IMR-90 (cell line): ENCODE results near the gene MYH9. TPM values are rescaled to one million over a fixed set of nuclear protein-coding genes. Genes with fewer than 3 reads are reported as not detected.

Source experiments
- ATAC-seq: fragments of 200-7000 bp; cut with Tn5 transposase; 2 replicates; pipeline ENCODE4 v1.9.1; 2020; ENCODE audit warnings: low read depth, mild to moderate bottlenecking, moderate library complexity
- BruUV-seq: library from RNA; stranded (reverse); fragments of 400-500 nt; replicated peaks from 2 replicates; lab custom pipeline; 2021; lab: Mats Ljungman, UMichigan
- CTCF ChIA-PET: fragments of 300-600 bp; formaldehyde crosslinking; extraction: SDS; loops from one replicate; lab custom pipeline; 2021; ENCODE audit warnings: antibody characterized with exemption; lab: Yijun Ruan, JAX
- POLR2A ChIA-PET: fragments of 300-600 bp; sonication (Branson Sonifier 250); formaldehyde crosslinking; loops from one replicate; lab custom pipeline; 2022; ENCODE audit warnings: antibody characterized with exemption; ENCODE audit not compliant: unreplicated experiment; lab: Charles Lee
- DNase-seq: peaks from one replicate; pipeline ENCODE4 v3.0.0; 2013
- H2AFZ ChIP-seq: replicated peaks from 2 replicates; pipeline ENCODE3; 2013; ENCODE audit warnings: low read length, mild to moderate bottlenecking; ENCODE audit not compliant: poor library complexity
- H2AK5ac ChIP-seq: 2 replicates; pipeline ENCODE4 v1.6.1; 2013; ENCODE audit warnings: low read depth, low read length, inconsistent platforms
- H2AK9ac ChIP-seq: replicated peaks from 2 replicates; pipeline ENCODE3; 2013; ENCODE audit warnings: mild to moderate bottlenecking, low read depth, low read length, moderate library complexity; ENCODE audit not compliant: poor library complexity
- H2BK120ac ChIP-seq: 2 replicates; pipeline ENCODE4 v1.6.1; 2013; ENCODE audit warnings: low read depth, low read length, inconsistent platforms
- H2BK15ac ChIP-seq: 3 replicates; pipeline ENCODE4 v1.6.1; 2013; ENCODE audit warnings: low read depth, low read length, inconsistent platforms
- H2BK20ac ChIP-seq: 2 replicates; pipeline ENCODE4 v1.6.1; 2013; ENCODE audit warnings: low read depth, mild to moderate bottlenecking, inconsistent platforms, low read length, moderate library complexity
- H2BK5ac ChIP-seq: 2 replicates; pipeline ENCODE4 v1.6.1; 2013; ENCODE audit warnings: mild to moderate bottlenecking, low read depth, low read length, inconsistent platforms; ENCODE audit not compliant: poor library complexity, severe bottlenecking
- H3K14ac ChIP-seq: replicated peaks from 2 replicates; pipeline ENCODE4 v1.6.1; 2013; ENCODE audit warnings: low read depth, low read length, inconsistent platforms
- H3K18ac ChIP-seq: 2 replicates; pipeline ENCODE4 v1.6.1; 2013; ENCODE audit warnings: low read depth, low read length, control low read depth
- H3K23ac ChIP-seq: 2 replicates; pipeline ENCODE4 v1.6.1; 2013; ENCODE audit warnings: low read depth, low read length, inconsistent platforms
- H3K27ac ChIP-seq: 2 replicates; pipeline ENCODE4 v1.5.1; 2013; ENCODE audit warnings: mild to moderate bottlenecking, control low read depth, low read length; ENCODE audit not compliant: insufficient read depth
- H3K27me3 ChIP-seq: 2 replicates; pipeline ENCODE4 v1.6.1; 2013; ENCODE audit warnings: low read length; ENCODE audit not compliant: control insufficient read depth, insufficient read depth
- H3K36me3 ChIP-seq: 2 replicates; pipeline ENCODE4 v1.6.1; 2013; ENCODE audit warnings: low read length, mixed read lengths; ENCODE audit not compliant: control insufficient read depth, insufficient read depth
- H3K4ac ChIP-seq: 2 replicates; pipeline ENCODE4 v1.6.1; 2013; ENCODE audit warnings: low read depth, low read length, inconsistent platforms
- H3K4me1 ChIP-seq: 2 replicates; pipeline ENCODE4 v1.6.1; 2013; ENCODE audit warnings: low read length, mixed read lengths; ENCODE audit not compliant: control insufficient read depth, insufficient read depth
- H3K4me2 ChIP-seq: 2 replicates; pipeline ENCODE4 v1.6.1; 2013; ENCODE audit warnings: low read depth, mild to moderate bottlenecking, control low read depth, low read length, moderate library complexity
- H3K4me3 ChIP-seq: 2 replicates; pipeline ENCODE4 v1.5.1; 2013; ENCODE audit warnings: low read depth, mild to moderate bottlenecking, control low read depth, low read length, moderate library complexity; ENCODE audit not compliant: insufficient read depth
- H3K56ac ChIP-seq: 2 replicates; pipeline ENCODE4 v1.6.1; 2013; ENCODE audit warnings: low read length, inconsistent platforms; ENCODE audit not compliant: insufficient read depth; ENCODE audit errors: extremely low read depth
- H3K79me1 ChIP-seq, 2 experiments: 2 replicates each; pipeline ENCODE4 v1.6.1; 2013; ENCODE audit warnings: low read length in 2 of 2, inconsistent platforms in 1 of 2, low read depth in 1 of 2
- H3K9ac ChIP-seq: 2 replicates; pipeline ENCODE4 v1.6.1; 2013; ENCODE audit warnings: low read depth, low read length, control low read depth
- H3K9me1 ChIP-seq: 2 replicates; pipeline ENCODE4 v1.6.1; 2013; ENCODE audit warnings: low read length, inconsistent platforms; ENCODE audit not compliant: insufficient read depth
- H3K9me3 ChIP-seq: 2 replicates; pipeline ENCODE4 v1.6.1; 2013; ENCODE audit warnings: low read length; ENCODE audit not compliant: control insufficient read depth, insufficient read depth
- H4K20me1 ChIP-seq: 2 replicates; pipeline ENCODE4 v1.6.1; 2013; ENCODE audit warnings: low read length, inconsistent platforms; ENCODE audit not compliant: insufficient read depth
- H4K5ac ChIP-seq: 2 replicates; pipeline ENCODE4 v1.6.1; 2013; ENCODE audit warnings: mild to moderate bottlenecking, low read depth, low read length, control low read depth
- H4K8ac ChIP-seq, 2 experiments: 2 replicates each; pipeline ENCODE4 v1.6.1; 2013; ENCODE audit warnings: low read depth in 2 of 2, low read length in 2 of 2, control low read depth in 1 of 2, inconsistent platforms in 1 of 2
- H4K91ac ChIP-seq: 2 replicates; pipeline ENCODE4 v1.6.1; 2013; ENCODE audit warnings: low read depth, low read length, inconsistent platforms; ENCODE audit not compliant: insufficient read depth
- BHLHE40 ChIP-seq: fragments of 150-350 bp; IDR thresholded peaks from 2 replicates; pipeline ENCODE4 v1.6.1; 2016; ENCODE audit warnings: mild to moderate bottlenecking, low read depth, low read length
- CHD1 ChIP-seq: IDR thresholded peaks from 2 replicates; pipeline ENCODE4 v1.6.1; 2012; ENCODE audit warnings: low read depth, low read length, improper control_type of control experiment
- CTCF ChIP-seq: conservative IDR thresholded peaks from 2 replicates; pipeline ENCODE4 v1.5.1; 2012; ENCODE audit warnings: mild to moderate bottlenecking, low read depth, low read length, improper control_type of control experiment
- ELK1 ChIP-seq: fragments of 150-350 bp; IDR thresholded peaks from 2 replicates; pipeline ENCODE4 v1.6.1; 2016; ENCODE audit warnings: low read depth, mild to moderate bottlenecking, low read length, moderate library complexity, borderline replicate concordance
- FOS ChIP-seq: fragments of 150-350 bp; IDR thresholded peaks from 2 replicates; pipeline ENCODE4 v1.6.1; 2016; ENCODE audit warnings: low read depth, low read length
- MAFK ChIP-seq: IDR thresholded peaks from 2 replicates; pipeline ENCODE4 v1.6.1; 2012; ENCODE audit warnings: low read depth, low read length, improper control_type of control experiment
- MXI1 ChIP-seq: IDR thresholded peaks from 2 replicates; pipeline ENCODE4 v1.6.1; 2012; ENCODE audit warnings: low read depth, mild to moderate bottlenecking, low read length, moderate library complexity, borderline replicate concordance
- NFE2L2 ChIP-seq: fragments of 150-350 bp; IDR thresholded peaks from 2 replicates; pipeline ENCODE4 v1.6.1; 2016; ENCODE audit warnings: low read depth, mild to moderate bottlenecking, low read length
- POLR2A ChIP-seq: IDR thresholded peaks from 2 replicates; pipeline ENCODE4 v1.6.1; 2012; ENCODE audit warnings: mild to moderate bottlenecking, low read depth, low read length
- RAD21 ChIP-seq: IDR thresholded peaks from 2 replicates; pipeline ENCODE4 v1.6.1; 2012; ENCODE audit warnings: low read length, improper control_type of control experiment
- RCOR1 ChIP-seq: IDR thresholded peaks from 2 replicates; pipeline ENCODE4 v1.6.1; 2012; ENCODE audit warnings: mild to moderate bottlenecking, low read length, improper control_type of control experiment; ENCODE audit not compliant: insufficient replicate concordance
- RFX5 ChIP-seq: IDR thresholded peaks from 2 replicates; pipeline ENCODE4 v1.8.0; 2012; ENCODE audit warnings: low read depth, mild to moderate bottlenecking, low read length, moderate library complexity
- SMC3 ChIP-seq: fragments of 150-350 bp; IDR thresholded peaks from 2 replicates; pipeline ENCODE4 v1.6.1; 2016; ENCODE audit warnings: low read depth, mild to moderate bottlenecking, antibody characterized with exemption, low read length, moderate library complexity
- USF2 ChIP-seq: fragments of 150-350 bp; IDR thresholded peaks from 2 replicates; pipeline ENCODE4 v1.6.1; 2017; ENCODE audit warnings: mild to moderate bottlenecking, antibody characterized with exemption, low read length, low read depth
- WGBS, 2 experiments: methylation state at CpG; one replicate each; pipeline versions ENCODE4 v1.1.5 to v1.1.7; 2013; ENCODE audit warnings: missing lambda C conversion rate in 2 of 2; ENCODE audit not compliant: insufficient read length in 1 of 2; ENCODE audit errors: extremely low coverage in 2 of 2; 5-methylcytosine and 5-hydroxymethylcytosine counted together
- dilution Hi-C: fragments of 300-500 bp; cut with HindIII; formaldehyde crosslinking; loops from one replicate; pipeline ENCODE4 v1.14.3; 2018; ENCODE audit warnings: low sequenced_read_pairs; ENCODE audit not compliant: unreplicated experiment
- in situ Hi-C: fragments of 300-500 bp; cut with MboI; formaldehyde crosslinking; loops from 3 replicates; pipeline ENCODE4 v1.14.3; 2019; ENCODE audit warnings: low sequenced_read_pairs, inconsistent platforms, mixed read lengths
- intact Hi-C: fragments of 100-400 bp; cut with micrococcal nuclease; formaldehyde crosslinking; loops from 2 replicates; pipeline ENCODE4 v1.10.0; 2022
- polyA plus RNA-seq, 3 experiments: library from polyadenylated mRNA; depleted of rRNA; stranded (reverse); fragments of >200 nt; gene quantifications; 2 replicates each; pipeline ENCODE4 v1.2.3, GENCODE V29; 2012; ENCODE audit warnings: low replicate concordance in 1 of 3
- total RNA-seq: library from RNA; depleted of rRNA; stranded (reverse); fragments of >200 nt; gene quantifications from 2 replicates; pipeline ENCODE4 v1.2.3, GENCODE V29; 2012

Gene MYH9
- total and polyA plus RNA-seq, 2 of the 4 experiments (the other 2 are of a cell fraction): 475 to 554 TPM

- peak overlapping the region; percentile 61; the same call in 1 of the 2 replicates for H3K18ac ChIP-seq
- peak overlapping the region; percentile 52; the same call in 1 of the 2 replicates for H4K91ac ChIP-seq
- peak overlapping the region; percentile 39 for H2AFZ ChIP-seq
- ATAC-seq (peak; percentile 28), DNase-seq (no peak)
- no TSS peak for BruUV-seq
- in situ Hi-C loops: no loop called here
- H3K9me1 ChIP-seq: peaks cover 7% of the 10 kb centered on the region; the same call in 1 of the 2 replicates
- H3K4me2 ChIP-seq: no peak overlapping the region
- no peaks in the 10 kb centered on the region for H3K36me3 ChIP-seq
- no peak overlapping the region for H3K4me3 ChIP-seq
- intact Hi-C loops: no loop called here
- H3K27ac ChIP-seq: no peak overlapping the region
- peaks cover 0 to 4% of the 10 kb centered on the region in 2 experiments; a peak in 1 of 4 replicates for H3K79me1 ChIP-seq
- H3K9ac ChIP-seq: no peak overlapping the region
- H2BK15ac ChIP-seq: peak overlapping the region; percentile 65; the same call in 2 of the 3 replicates
- H2AK5ac ChIP-seq: peak overlapping the region; percentile 96
- no peaks in the 10 kb centered on the region for H3K27me3 ChIP-seq
- H3K9me3 ChIP-seq: no peaks in the 10 kb centered on the region
- no peaks in the 10 kb centered on the region for H4K20me1 ChIP-seq
- dilution Hi-C loops: no loop called here
- no peak overlapping the region for H3K23ac ChIP-seq
- H2BK5ac ChIP-seq: no peak overlapping the region
- ChIA-PET POLR2A (interaction anchor here (0.6 kb wide), 1 partner anchor 17 kb away, joined by 14 read pairs; no protein-coding TSS in a partner anchor), CTCF (no interaction called here)
- 67% methylated on average over 8 of the region's 15 CpGs; no CpG with 5 or more reads in 1 of the 2 experiments for WGBS, 2 experiments
- H2AK9ac ChIP-seq: peak overlapping the region; percentile 60
- H2BK120ac ChIP-seq: peak overlapping the region; percentile 78
- peaks cover 27% of the 10 kb centered on the region for H3K4me1 ChIP-seq
- H4K5ac ChIP-seq: peak overlapping the region; percentile 35; the same call in 1 of the 2 replicates
- peak overlapping the region; percentile 72 for H3K14ac ChIP-seq
- 0 out of 2 replicates have a peak overlapping the region, but pooled peaks have one; percentile 3 for H3K56ac ChIP-seq
- peak overlapping the region; percentile 40 to 59; a peak in 1 of 4 replicates for H4K8ac ChIP-seq
- peak overlapping the region; percentile 6 for H2BK20ac ChIP-seq
- peak overlapping the region; percentile 77 for H3K4ac ChIP-seq
- TF ChIP-seq CTCF: no peak
- TF ChIP-seq POLR2A: no peak
- TF ChIP-seq RFX5: no peak
- no peak for TF ChIP-seq MXI1
- TF ChIP-seq FOS: no peak
- TF ChIP-seq MAFK: no peak
- TF ChIP-seq USF2: no peak
- TF ChIP-seq RAD21: no peak
- TF ChIP-seq ELK1: no peak
- TF ChIP-seq BHLHE40: no peak
- TF ChIP-seq CHD1: no peak
- TF ChIP-seq NFE2L2: no peak
- no peak for TF ChIP-seq RCOR1
- no peak for TF ChIP-seq SMC3
These were observed 45.0 kb upstream of the MYH9 start for GRCh38 chr22:36432592-36433317.
